ENCODE data around the gene TRAF3IP1.
"Not testable (repeated sequence)": the region's sequence is repeated elsewhere in the genome, so short reads cannot be mapped to it uniquely, and the experiment has no call there.

The TRAF3IP1 gene

DNA sequence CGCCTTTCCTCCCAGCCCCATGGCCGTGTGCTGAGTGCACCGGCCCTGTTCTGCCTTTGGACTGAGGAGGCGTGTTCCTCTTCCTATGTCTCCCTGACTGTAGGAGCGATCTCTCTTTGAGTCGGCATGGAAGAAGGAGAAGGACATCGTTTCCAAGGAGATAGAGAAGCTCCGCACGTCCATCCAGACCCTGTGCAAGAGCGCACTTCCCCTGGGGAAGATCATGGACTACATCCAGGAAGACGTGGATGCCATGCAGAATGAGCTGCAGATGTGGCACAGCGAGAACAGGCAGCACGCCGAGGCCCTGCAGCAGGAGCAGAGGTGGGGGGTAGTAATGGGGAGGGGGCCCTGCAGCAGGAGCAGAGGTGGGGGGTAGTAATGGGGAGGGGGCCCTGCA lies 77.0 kb downstream of the TRAF3IP1 start:
- DNase-seq (ENCODE audit: low read depth, low spot score), result no peak
- ChIA-PET CTCF (interaction anchor here (0.6 to 1.0 kb wide), 2 partner anchors 62 to 547 kb away, joined by 3 read pairs; no protein-coding TSS in a partner anchor), POLR2A (no interaction called here)
- TF ChIP-seq, protein P1, sequence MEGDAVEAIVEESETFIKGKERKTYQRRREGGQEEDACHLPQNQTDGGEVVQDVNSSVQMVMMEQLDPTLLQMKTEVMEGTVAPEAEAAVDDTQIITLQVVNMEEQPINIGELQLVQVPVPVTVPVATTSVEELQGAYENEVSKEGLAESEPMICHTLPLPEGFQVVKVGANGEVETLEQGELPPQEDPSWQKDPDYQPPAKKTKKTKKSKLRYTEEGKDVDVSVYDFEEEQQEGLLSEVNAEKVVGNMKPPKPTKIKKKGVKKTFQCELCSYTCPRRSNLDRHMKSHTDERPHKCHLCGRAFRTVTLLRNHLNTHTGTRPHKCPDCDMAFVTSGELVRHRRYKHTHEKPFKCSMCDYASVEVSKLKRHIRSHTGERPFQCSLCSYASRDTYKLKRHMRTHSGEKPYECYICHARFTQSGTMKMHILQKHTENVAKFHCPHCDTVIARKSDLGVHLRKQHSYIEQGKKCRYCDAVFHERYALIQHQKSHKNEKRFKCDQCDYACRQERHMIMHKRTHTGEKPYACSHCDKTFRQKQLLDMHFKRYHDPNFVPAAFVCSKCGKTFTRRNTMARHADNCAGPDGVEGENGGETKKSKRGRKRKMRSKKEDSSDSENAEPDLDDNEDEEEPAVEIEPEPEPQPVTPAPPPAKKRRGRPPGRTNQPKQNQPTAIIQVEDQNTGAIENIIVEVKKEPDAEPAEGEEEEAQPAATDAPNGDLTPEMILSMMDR (IDR thresholded peaks at IDR 0.05; ENCODE audit: insufficient read depth, low read length, missing control alignments), result no peak
- H3K4me3 ChIP-seq (ENCODE audit: low read depth, low read length), result no peak overlapping the region

DNA sequence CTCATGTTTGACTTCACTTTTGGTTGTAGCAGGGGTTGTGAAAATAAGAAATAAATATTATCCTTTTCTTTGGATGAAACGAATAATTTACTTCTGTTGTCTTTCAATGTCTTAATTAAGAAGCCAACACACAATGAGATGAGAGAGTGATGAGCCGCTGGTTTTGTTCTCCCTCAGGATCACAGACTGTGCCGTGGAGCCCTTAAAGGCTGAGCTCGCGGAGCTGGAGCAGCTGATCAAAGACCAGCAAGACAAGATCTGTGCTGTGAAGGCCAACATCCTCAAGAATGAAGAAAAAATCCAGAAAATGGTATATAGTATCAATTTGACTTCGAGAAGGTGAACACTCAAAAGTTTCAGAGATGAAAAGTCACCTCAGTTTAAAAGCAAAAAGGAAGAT lies 78.3 kb downstream of the TRAF3IP1 start:
- TF ChIP-seq, protein P1 (IDR thresholded peaks at IDR 0.05; ENCODE audit: insufficient read depth, low read length, missing control alignments), result no peak
- DNase-seq (ENCODE audit: low read depth, low spot score), result no peak
- ChIA-PET POLR2A (no interaction called here), CTCF (no interaction called here)
- H3K4me3 ChIP-seq (ENCODE audit: low read depth, low read length), result no peak overlapping the region

DNA sequence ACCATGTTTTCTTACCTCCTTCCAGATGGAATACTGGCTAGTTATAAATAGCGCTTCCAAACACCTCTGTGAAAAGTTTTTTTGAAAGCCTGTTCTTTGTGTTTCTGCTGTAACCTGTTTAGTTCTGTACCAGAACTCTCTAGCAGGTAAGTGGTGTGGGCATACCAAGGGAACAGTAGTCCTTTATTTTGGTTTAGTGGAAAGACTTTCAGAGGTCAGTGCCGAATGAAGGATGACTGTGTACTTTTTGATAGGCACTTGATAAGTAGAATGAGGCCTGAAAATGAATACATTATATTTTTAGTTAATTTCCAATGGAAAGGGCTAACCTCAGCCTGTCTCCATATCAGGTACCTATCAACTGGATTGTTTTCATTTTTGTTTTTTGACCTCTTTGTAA lies 78.8 kb downstream of the TRAF3IP1 start:
- POLR2A ChIA-PET, result no interaction called here
- DNase-seq (ENCODE audit: low read depth, low spot score), result no peak
- H3K4me3 ChIP-seq (ENCODE audit: low read depth, low read length), result no peak overlapping the region
- TF ChIP-seq, protein P1 (IDR thresholded peaks at IDR 0.05; ENCODE audit: insufficient read depth, low read length, missing control alignments), result no peak
- CTCF ChIA-PET, result no interaction called here

DNA sequence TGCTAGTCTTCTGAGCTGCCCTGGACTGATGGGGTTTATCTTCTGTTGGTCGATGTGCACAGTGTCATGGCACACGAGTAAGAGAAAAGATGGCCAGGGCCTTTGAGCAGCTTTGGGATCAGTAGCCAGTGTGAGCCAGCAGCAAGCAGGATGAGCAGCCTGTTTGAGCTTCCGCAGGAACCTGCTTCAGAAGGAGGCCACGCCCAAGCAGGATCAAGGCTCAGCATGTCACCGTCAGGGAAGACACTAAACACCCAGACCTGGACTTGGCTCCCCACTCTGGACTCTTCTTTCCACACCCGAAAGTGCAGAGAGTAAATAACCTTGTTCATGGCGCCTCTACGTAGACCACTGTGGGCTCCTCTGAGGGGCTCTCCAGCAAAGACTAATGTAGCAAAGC lies 81.2 kb downstream of the TRAF3IP1 start:
- no peak overlapping the region for H3K4me3 ChIP-seq (ENCODE audit: low read depth, low read length)
- CTCF ChIA-PET, result interaction anchor here (1.0 to 1.4 kb wide), 3 partner anchors 27 to 44 kb away, joined by 3 read pairs; no protein-coding TSS in a partner anchor
- TF ChIP-seq, protein P1 (IDR thresholded peaks at IDR 0.05; ENCODE audit: insufficient read depth, low read length, missing control alignments), result no peak
- POLR2A ChIA-PET, result no interaction called here
- no peak for DNase-seq (ENCODE audit: low read depth, low spot score)

DNA sequence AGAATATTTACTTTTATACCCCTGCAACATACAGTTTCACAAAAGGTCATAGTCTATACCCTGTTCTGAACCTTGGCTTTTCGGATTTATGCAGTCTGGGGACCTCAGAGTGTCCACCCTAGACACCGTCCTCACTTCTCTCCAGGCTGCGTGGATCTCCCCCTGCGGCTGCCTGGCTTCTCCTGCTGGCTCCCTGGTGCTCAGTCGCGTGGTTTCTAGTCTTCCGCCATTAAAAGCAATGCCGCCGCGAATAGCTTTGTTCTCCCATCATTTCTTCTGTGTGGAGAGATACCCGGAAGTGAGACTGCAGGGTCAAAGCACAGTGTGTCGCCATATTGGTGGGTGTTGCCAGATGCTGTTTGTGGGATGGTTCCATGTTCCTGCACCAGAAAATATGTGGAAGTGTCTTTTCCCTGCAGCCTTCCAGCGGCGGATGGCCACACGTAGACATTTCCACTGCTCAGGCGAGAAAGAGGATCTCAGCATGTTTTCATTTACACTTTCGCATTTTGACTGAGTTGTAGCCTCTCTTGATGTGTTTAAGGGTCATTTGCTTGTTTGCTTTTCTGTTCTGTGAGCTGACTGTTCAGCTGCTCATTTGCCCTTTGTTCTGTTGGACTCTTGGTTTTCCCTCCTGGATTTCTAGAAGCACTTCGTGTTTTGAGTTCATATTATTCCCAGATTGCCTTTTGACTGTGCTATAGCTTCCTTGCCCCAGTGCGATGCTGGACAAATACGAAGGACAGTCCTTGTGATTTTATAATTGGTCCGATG lies 83.5 kb downstream of the TRAF3IP1 start:
- ChIA-PET CTCF (no interaction called here), POLR2A (no interaction called here)
- H3K4me3 ChIP-seq (ENCODE audit: low read depth, low read length), result no peak overlapping the region
- TF ChIP-seq, protein P1 (IDR thresholded peaks at IDR 0.05; ENCODE audit: insufficient read depth, low read length, missing control alignments), result no peak
- DNase-seq (ENCODE audit: low read depth, low spot score), result no peak

DNA sequence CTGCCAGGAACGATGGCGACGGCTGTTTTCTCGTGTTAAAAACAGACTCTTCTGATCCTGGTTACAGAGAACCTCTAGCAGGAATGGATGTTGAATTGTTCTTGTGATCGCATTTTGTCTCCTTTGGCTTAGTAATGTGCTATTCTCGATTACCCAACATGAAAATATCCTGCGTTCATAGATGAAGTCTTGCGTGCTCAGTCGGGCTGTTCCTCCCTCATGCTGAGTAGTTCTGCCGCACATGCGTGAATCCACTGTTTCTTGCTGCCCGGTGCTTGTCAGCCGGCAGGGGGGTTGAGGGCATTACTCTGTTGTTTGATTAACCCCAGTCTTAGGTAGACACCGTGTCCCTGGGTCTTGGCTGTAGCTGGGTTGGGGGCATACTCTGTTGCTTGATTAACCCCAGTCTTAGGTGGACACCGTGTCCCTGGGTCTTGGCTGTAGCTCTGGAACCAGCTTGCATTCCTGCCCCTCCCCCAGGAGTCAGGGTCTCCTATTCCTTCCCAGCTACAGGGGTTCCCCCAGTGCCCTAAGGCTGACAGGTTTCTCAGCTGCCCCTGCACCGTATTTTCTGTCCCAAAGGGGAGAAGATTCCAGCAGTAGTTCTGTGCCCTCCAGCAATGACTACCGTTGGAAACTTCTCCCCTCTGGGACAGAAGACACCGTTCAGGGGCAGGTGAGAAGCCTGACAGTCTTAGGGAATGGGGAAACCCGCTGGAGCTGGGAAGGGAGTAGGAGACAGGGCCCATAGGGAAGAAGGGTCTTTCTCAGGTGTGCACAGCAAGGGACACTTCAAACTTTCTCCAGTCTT lies 84.3 kb downstream of the TRAF3IP1 start:
- H3K4me3 ChIP-seq (ENCODE audit: low read depth, low read length), result no peak overlapping the region
- DNase-seq (ENCODE audit: low read depth, low spot score), result no peak
- TF ChIP-seq, protein P1 (IDR thresholded peaks at IDR 0.05; ENCODE audit: insufficient read depth, low read length, missing control alignments), result no peak
- CTCF ChIA-PET, result no interaction called here
- POLR2A ChIA-PET, result no interaction called here

DNA sequence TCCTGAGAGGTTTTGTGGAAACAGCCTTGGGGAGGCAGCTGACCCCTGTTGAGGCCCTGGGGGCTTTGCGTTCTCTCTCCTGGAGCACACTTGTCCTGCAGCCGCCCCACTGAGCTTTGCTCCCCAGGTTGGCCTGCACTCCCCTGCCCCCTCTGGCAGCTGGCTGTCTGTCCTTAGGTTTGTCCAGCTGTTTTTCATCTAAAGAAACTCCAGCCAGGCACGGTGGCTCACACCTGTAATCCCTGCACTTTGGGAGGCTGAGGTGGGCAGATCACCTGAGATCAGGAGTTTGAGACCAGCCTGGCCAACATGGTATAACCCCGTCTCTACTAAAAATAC lies 84.9 kb downstream of the TRAF3IP1 start:
- DNase-seq (ENCODE audit: low read depth, low spot score); CTCF ChIA-PET; POLR2A ChIA-PET; H3K4me3 ChIP-seq (ENCODE audit: low read depth, low read length): not testable (repeated sequence)
